ENCODE data around the gene ATXN7L1. TPM values are rescaled to one million over a fixed set of nuclear protein-coding genes. Genes with fewer than 3 reads are reported as not detected.
A peak's percentile ranks its signal among the peaks of the same experiment; 100 is the strongest.

Gene ATXN7L1
- total and polyA plus RNA-seq, 5 donors, result 2.4 to 6.5 (median 4.5) TPM

DNA sequence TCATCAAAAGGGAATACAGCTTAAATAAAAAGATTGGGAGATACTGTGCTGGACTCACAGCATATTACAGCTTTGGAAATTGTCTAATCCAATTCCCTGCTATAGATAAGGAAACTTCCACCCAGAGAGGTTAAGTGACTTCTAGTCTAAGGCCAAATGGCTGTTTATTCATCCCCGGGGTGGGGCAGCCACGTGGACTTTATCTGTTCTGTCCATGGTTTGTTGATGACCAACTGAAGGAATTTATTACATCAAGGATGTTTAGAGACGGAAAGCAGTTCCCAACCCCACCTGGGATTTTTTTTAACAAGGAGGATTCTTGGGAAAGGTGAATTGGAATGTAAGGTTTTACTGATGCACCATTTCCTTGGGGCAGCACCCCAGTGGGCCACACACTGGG lies 88.6 kb downstream of the ATXN7L1 start:
- Histone ChIP-seq H3K27me3 (ENCODE audit: control insufficient read depth, insufficient read depth) (no peaks in the 10 kb centered on the region), H3K27ac (ENCODE audit: low read length) (no peak overlapping the region), H3K4me1 (ENCODE audit: control insufficient read depth, insufficient read depth, low read length) (no peaks in the 10 kb centered on the region), H3K9me3 (ENCODE audit: control insufficient read depth, low read length) (no peaks in the 10 kb centered on the region), H3K4me3 (ENCODE audit: low read length) (no peak overlapping the region)
- intact Hi-C loops (cut with DNase I), result no loop called here
- 77% methylated on average over 3 of the region's 3 CpGs for WGBS
- DNase-seq, result no peak
- no peak for ATAC-seq

DNA sequence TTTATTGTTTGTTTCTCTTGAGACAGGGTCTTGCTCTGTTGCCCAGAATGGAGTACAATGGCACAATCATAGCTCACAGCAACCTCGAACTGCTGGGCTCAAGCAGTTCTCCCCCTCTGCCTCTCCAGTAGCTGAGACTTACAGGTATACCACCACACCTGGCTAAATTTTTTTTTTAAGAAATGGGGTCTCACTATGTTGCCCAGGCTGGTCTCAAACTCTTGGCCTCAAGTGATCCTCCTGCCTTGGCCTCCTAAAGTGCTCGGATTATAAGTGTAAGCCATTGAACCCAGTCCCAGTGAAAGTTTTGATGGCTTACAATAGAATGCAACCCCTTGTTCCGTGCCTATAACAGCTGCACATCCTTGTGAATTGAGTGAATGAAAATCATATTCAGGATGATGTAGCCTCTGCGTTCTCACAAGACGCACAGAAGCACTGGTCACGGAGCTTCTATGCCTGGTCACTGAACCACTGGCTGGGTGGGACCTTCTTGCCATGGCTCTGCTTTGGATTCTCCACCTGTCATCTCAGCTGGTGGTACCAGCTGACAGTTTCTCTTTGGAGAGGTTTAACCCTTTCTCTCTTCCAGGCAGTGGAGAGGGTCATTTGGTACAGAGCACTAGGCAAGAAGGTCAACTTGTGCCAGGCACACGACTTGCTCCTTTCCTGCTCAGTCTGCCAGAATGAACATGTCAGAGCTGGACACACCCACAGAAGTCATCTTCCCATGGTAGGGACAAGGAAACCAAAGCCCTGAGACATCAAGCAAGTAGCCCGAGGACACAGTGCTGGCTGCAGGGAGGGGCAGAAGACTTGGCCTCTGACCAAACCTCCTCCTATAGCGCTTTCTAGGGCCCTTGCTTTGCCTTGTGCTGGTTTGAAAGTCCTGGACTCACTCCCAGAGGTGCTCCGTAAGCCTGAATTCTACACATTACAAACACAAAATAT lies 89.6 kb downstream of the ATXN7L1 start:
- intact Hi-C loops (cut with DNase I), result no loop called here
- Histone ChIP-seq H3K4me1 (ENCODE audit: control insufficient read depth, insufficient read depth, low read length) (no peaks in the 10 kb centered on the region), H3K27ac (ENCODE audit: low read length) (no peak overlapping the region), H3K9me3 (ENCODE audit: control insufficient read depth, low read length) (no peaks in the 10 kb centered on the region), H3K4me3 (ENCODE audit: low read length) (no peak overlapping the region), H3K27me3 (ENCODE audit: control insufficient read depth, insufficient read depth) (no peaks in the 10 kb centered on the region)
- ATAC-seq (no peak), DNase-seq (no peak)
- 90% methylated on average over 10 of the region's 10 CpGs for WGBS

DNA sequence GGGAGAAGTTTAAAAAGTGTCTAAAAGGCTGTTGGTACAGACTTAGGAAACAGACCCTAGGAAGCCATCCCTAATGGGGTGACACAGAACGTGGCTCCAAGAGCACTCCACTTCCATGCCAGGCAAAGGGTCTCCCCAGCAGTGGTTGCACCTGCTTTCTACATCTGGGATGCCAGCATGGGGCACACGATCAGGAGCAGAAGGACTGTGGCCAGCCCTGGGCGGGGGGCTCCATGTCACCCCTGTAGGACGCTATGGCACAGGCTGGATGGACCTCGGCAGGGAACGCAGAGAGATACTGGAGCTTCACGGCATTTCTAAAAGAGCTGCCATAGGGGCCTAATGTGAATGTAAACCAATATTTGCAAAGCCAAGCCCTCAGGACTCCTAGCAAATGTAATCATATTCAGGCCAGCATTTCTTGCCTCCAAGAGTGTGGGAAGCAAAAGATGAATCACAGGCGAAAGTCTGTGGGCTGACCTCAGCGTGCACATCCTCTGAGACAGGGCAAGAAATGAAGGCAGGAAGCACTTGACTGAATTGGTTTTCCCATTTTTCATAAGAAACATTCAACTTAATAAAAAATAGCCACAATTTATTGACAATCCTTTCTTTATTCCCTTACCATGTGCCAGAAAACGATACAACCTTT lies 93.9 kb downstream of the ATXN7L1 start:
- WGBS, result 83% methylated on average over 10 of the region's 10 CpGs
- ATAC-seq, result no peak
- Histone ChIP-seq H3K27me3 (ENCODE audit: control insufficient read depth, insufficient read depth) (no peaks in the 10 kb centered on the region), H3K4me3 (ENCODE audit: low read length) (no peak overlapping the region), H3K27ac (ENCODE audit: low read length) (no peak overlapping the region), H3K9me3 (ENCODE audit: control insufficient read depth, low read length) (no peaks in the 10 kb centered on the region), H3K4me1 (ENCODE audit: control insufficient read depth, insufficient read depth, low read length) (no peaks in the 10 kb centered on the region)
- DNase-seq, result no peak
- intact Hi-C loops (cut with DNase I), result no loop called here

DNA sequence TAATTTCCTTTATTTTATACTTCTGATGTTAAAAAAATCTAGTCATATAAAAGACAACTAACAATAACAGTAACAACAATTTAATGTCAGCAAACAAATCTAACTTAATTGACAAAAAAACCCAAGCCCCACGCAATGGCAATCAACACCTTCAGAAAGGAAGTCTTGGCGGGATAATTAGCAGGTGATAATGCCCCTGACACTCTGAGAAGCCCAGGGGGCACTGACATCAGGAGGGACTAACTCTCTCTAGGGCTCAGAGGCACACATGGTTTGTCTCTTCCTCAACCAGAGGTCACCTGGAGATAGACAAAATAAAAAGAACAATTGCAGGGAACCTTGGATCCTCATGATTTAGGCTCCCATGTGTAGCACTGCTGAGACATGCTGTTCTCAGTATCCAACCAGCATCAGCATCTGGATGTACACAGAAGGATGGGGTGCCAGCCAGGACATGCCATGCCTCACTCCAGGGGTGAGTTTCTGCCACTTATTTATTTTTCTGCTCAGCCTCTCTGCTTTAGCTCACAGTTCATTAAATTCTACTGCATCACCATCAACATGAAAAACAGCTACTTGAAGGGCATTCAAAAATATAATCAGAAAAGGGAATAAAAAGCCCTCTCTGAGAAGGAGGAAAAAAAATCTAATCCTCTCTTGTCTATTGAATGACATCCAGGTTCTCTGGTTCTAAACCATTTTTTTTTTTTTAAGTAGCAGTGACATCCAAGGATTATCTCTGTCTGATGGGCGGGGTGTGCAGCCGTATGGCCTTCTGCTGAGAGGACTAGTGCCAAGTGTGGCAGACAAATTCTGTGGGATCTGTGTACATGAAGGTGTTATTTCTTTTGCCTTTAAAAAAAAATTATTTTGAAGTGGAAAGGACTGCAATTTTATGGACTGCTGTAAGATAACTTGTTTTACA lies 96.3 kb downstream of the ATXN7L1 start:
- WGBS, result 59% methylated on average over 4 of the region's 4 CpGs
- no peaks in the 10 kb centered on the region for H3K9me3 ChIP-seq (ENCODE audit: control insufficient read depth, low read length)
- no peak overlapping the region for H3K27ac ChIP-seq (ENCODE audit: low read length)
- DNase-seq (no peak), ATAC-seq (peak in 1 of 2 donors; percentile 46)
- no peak overlapping the region for H3K4me3 ChIP-seq (ENCODE audit: low read length)
- intact Hi-C loops (cut with DNase I), result no loop called here
- H3K27me3 ChIP-seq (ENCODE audit: control insufficient read depth, insufficient read depth), result no peaks in the 10 kb centered on the region
- no peaks in the 10 kb centered on the region for H3K4me1 ChIP-seq (ENCODE audit: control insufficient read depth, insufficient read depth, low read length)

DNA sequence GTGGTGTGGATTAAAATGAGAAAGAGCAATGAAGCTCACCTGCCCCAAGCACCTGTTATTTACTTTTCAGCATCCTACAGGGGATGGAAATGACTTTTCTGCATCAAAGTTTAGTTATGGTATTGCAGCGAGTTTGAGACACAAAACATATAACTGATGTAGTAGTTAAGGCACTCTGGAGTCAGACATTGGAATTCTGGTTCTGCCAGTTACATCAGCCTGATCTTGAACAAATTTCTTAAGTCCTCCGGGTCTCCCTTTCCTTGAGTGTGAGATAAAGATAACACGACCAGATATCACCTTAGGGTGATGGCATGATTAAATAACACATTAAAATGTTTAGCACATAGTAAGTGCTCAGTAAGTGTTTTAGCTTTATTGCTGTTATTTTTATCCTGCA lies 97.4 kb downstream of the ATXN7L1 start:
- Histone ChIP-seq H3K9me3 (ENCODE audit: control insufficient read depth, low read length) (no peaks in the 10 kb centered on the region), H3K4me3 (ENCODE audit: low read length) (no peak overlapping the region), H3K27me3 (ENCODE audit: control insufficient read depth, insufficient read depth) (no peaks in the 10 kb centered on the region), H3K27ac (ENCODE audit: low read length) (no peak overlapping the region), H3K4me1 (ENCODE audit: control insufficient read depth, insufficient read depth, low read length) (no peaks in the 10 kb centered on the region)
- intact Hi-C loops (cut with DNase I), result no loop called here
- no peak for ATAC-seq
- WGBS, result 83% methylated on average over 3 of the region's 3 CpGs
- DNase-seq, result no peak

DNA sequence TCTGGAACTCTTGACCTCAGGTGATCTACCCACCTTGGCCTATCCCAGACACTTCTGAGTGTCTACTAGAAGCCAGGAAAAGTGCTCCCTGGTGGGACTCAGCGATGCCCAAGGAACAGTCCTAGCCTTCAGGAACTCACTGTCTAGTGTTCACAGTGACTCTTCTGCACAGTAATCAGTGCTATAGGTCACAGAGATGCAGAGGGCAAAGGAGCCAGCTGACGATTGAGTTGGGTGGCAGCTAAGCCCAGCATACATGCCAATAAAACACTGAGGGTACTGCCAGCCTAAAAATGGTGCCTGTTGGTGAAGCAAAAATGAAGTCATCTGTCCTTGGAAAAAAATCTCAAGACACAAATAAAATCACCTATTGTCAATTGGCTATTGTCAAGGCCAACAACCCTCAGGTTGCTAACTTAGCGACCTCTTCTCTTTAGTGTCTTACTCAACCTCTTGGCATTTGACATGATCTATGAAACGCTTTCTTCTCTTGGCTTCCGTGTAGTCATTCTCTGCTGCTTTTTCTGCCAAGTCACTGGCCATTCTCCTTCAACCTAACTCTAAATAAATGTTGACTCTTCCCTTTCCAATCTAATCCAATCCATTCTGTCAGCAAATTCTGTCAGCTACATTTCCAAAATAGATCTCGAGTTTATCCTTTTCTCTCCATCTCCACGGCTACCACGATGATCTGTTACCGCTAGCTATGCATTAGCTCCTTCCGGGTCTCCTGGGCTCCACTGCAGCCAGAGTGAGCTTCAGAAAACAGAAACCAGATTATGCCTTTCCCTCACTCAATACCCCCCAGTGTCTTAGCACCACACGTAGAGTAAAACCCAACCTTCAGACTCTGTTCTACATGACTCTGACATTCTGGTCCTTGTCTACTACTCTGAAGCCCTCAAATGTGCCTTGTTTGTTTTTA lies 99.2 kb downstream of the ATXN7L1 start:
- ATAC-seq, result no peak
- Histone ChIP-seq H3K4me1 (ENCODE audit: control insufficient read depth, insufficient read depth, low read length) (no peaks in the 10 kb centered on the region), H3K27ac (ENCODE audit: low read length) (no peak overlapping the region), H3K27me3 (ENCODE audit: control insufficient read depth, insufficient read depth) (no peaks in the 10 kb centered on the region), H3K9me3 (ENCODE audit: control insufficient read depth, low read length) (no peaks in the 10 kb centered on the region), H3K4me3 (ENCODE audit: low read length) (no peak overlapping the region)
- intact Hi-C loops (cut with DNase I), result no loop called here
- DNase-seq, result no peak
- 82% methylated on average over 11 of the region's 11 CpGs for WGBS

DNA sequence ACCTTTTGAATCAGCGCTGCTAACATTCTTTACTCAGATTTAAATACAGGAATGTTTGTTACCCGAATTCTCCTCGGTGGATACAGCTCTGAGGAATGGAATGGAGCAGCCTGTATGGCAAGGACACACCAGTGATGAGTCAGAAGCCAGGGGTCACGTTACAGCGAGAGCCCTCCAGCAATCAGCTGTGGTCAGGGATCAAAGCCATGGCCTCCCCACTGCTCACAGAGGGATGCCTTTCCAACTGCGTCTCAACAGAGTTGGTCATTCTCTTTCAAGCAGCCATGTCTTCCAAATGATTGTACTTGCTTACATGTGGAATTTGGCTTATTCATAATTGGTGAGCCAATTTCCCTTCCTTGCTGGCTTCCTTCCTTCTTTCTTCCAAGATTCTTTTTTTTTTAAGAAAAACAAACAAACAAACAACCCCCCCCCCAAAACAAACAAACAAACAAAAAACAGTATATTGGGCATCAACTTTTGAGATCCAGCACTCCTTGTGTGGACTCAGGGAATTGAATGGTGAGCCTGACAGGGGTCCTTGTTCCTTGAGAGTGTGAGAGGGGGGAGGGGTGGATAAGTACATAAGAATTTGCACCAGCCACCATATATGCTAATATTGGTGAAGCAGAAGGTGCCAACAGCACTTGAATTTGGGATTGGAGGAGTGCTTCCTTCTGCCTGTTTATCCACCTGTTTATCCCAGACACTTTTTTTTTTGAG lies 100.2 kb downstream of the ATXN7L1 start:
- H3K4me3 ChIP-seq (ENCODE audit: low read length), result no peak overlapping the region
- 51% methylated on average over 6 of the region's 6 CpGs for WGBS
- no peak overlapping the region for H3K27ac ChIP-seq (ENCODE audit: low read length)

DNA sequence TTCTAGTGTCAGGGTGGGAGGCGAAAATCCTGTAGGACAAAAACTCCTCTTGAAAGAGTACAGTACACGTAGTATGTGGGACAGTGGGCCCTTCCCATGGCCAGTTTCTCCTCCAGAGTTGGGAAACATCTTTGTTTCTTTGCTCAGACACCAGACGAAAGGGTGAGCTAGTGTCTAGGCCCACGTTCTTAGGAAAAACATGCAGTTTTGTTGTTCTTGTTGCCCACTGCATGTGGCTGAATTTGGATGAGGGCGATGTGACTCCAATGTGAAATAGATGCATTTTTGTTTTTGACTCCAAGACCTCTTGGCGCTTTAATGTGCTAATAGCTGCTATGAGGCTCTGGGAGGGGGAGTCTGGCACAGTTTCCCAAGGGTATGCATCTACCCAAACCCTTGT lies 100.8 kb downstream of the ATXN7L1 start:
- no peaks in the 10 kb centered on the region for H3K4me1 ChIP-seq (ENCODE audit: control insufficient read depth, insufficient read depth, low read length)
- 85% methylated on average over 6 of the region's 6 CpGs for WGBS
- DNase-seq (no peak), ATAC-seq (peak in 1 of 2 donors; percentile 42)
- no peaks in the 10 kb centered on the region for H3K9me3 ChIP-seq (ENCODE audit: control insufficient read depth, low read length)
- intact Hi-C loops (cut with DNase I), result no loop called here
- H3K27ac ChIP-seq (ENCODE audit: low read length), result no peak overlapping the region
- H3K4me3 ChIP-seq (ENCODE audit: low read length), result no peak overlapping the region
- no peaks in the 10 kb centered on the region for H3K27me3 ChIP-seq (ENCODE audit: control insufficient read depth, insufficient read depth)

More for the DNA sequence above, 100.2 kb downstream of the ATXN7L1 start:
- H3K9me3 ChIP-seq (ENCODE audit: control insufficient read depth, low read length), result no peaks in the 10 kb centered on the region
- DNase-seq, result peak in 1 of 3 donors; percentile 81
- ATAC-seq, result peak; percentile 69 to 96
- no peaks in the 10 kb centered on the region for H3K27me3 ChIP-seq (ENCODE audit: control insufficient read depth, insufficient read depth)
- intact Hi-C loops (cut with DNase I), result no loop called here
- no peaks in the 10 kb centered on the region for H3K4me1 ChIP-seq (ENCODE audit: control insufficient read depth, insufficient read depth, low read length)

DNA sequence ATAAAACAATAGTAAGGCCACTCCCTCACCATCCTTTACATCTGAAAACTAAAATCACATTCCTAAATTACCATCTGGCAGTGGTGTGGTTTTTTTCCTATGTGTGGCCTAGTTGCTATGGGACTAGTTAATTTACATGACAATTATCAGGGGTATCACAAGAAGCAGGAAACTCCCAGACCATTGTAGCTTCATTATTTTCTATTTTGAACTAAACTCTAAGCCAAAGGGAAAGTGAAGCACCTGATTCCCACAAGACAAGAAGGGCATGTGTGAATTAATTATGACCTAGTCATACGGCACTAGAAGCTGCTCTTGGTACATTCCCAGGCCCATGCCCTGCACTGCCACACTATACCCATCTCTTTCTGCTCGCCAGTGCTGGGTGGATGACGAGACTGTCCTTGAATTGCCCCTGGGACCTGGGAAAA lies 103.4 kb downstream of the ATXN7L1 start:
- Histone ChIP-seq H3K27ac (ENCODE audit: low read length) (no peak overlapping the region), H3K9me3 (ENCODE audit: control insufficient read depth, low read length) (no peaks in the 10 kb centered on the region), H3K27me3 (ENCODE audit: control insufficient read depth, insufficient read depth) (no peaks in the 10 kb centered on the region), H3K4me3 (ENCODE audit: low read length) (no peak overlapping the region), H3K4me1 (ENCODE audit: control insufficient read depth, insufficient read depth, low read length) (no peaks in the 10 kb centered on the region)
- ATAC-seq (no peak), DNase-seq (no peak)
- intact Hi-C loops (cut with DNase I), result no loop called here
- 92% methylated on average over 3 of the region's 3 CpGs for WGBS
